IMR-90 (cell line): ENCODE results near the gene CLIP3. TPM values are rescaled to one million over a fixed set of nuclear protein-coding genes. Genes with fewer than 3 reads are reported as not detected.
"Not testable (repeated sequence)": the region's sequence is repeated elsewhere in the genome, so short reads cannot be mapped to it uniquely, and the experiment has no call there.

Source experiments
- ATAC-seq: fragments of 200-7000 bp; cut with Tn5 transposase; 2 replicates; pipeline ENCODE4 v1.9.1; 2020; ENCODE audit warnings: low read depth, mild to moderate bottlenecking, moderate library complexity
- BruUV-seq: library from RNA; stranded (reverse); fragments of 400-500 nt; replicated peaks from 2 replicates; lab custom pipeline; 2021; lab: Mats Ljungman, UMichigan
- CTCF ChIA-PET: fragments of 300-600 bp; formaldehyde crosslinking; extraction: SDS; loops from one replicate; lab custom pipeline; 2021; ENCODE audit warnings: antibody characterized with exemption; lab: Yijun Ruan, JAX
- POLR2A ChIA-PET: fragments of 300-600 bp; sonication (Branson Sonifier 250); formaldehyde crosslinking; loops from one replicate; lab custom pipeline; 2022; ENCODE audit warnings: antibody characterized with exemption; ENCODE audit not compliant: unreplicated experiment; lab: Charles Lee
- DNase-seq: peaks from one replicate; pipeline ENCODE4 v3.0.0; 2013
- H2AFZ ChIP-seq: replicated peaks from 2 replicates; pipeline ENCODE3; 2013; ENCODE audit warnings: low read length, mild to moderate bottlenecking; ENCODE audit not compliant: poor library complexity
- H2AK5ac ChIP-seq: 2 replicates; pipeline ENCODE4 v1.6.1; 2013; ENCODE audit warnings: low read depth, low read length, inconsistent platforms
- H2AK9ac ChIP-seq: replicated peaks from 2 replicates; pipeline ENCODE3; 2013; ENCODE audit warnings: mild to moderate bottlenecking, low read depth, low read length, moderate library complexity; ENCODE audit not compliant: poor library complexity
- H2BK120ac ChIP-seq: 2 replicates; pipeline ENCODE4 v1.6.1; 2013; ENCODE audit warnings: low read depth, low read length, inconsistent platforms
- H2BK15ac ChIP-seq: 3 replicates; pipeline ENCODE4 v1.6.1; 2013; ENCODE audit warnings: low read depth, low read length, inconsistent platforms
- H2BK20ac ChIP-seq: 2 replicates; pipeline ENCODE4 v1.6.1; 2013; ENCODE audit warnings: low read depth, mild to moderate bottlenecking, inconsistent platforms, low read length, moderate library complexity
- H2BK5ac ChIP-seq: 2 replicates; pipeline ENCODE4 v1.6.1; 2013; ENCODE audit warnings: mild to moderate bottlenecking, low read depth, low read length, inconsistent platforms; ENCODE audit not compliant: poor library complexity, severe bottlenecking
- H3K14ac ChIP-seq: replicated peaks from 2 replicates; pipeline ENCODE4 v1.6.1; 2013; ENCODE audit warnings: low read depth, low read length, inconsistent platforms
- H3K18ac ChIP-seq: 2 replicates; pipeline ENCODE4 v1.6.1; 2013; ENCODE audit warnings: low read depth, low read length, control low read depth
- H3K23ac ChIP-seq: 2 replicates; pipeline ENCODE4 v1.6.1; 2013; ENCODE audit warnings: low read depth, low read length, inconsistent platforms
- H3K27ac ChIP-seq: 2 replicates; pipeline ENCODE4 v1.5.1; 2013; ENCODE audit warnings: mild to moderate bottlenecking, control low read depth, low read length; ENCODE audit not compliant: insufficient read depth
- H3K27me3 ChIP-seq: 2 replicates; pipeline ENCODE4 v1.6.1; 2013; ENCODE audit warnings: low read length; ENCODE audit not compliant: control insufficient read depth, insufficient read depth
- H3K36me3 ChIP-seq: 2 replicates; pipeline ENCODE4 v1.6.1; 2013; ENCODE audit warnings: low read length, mixed read lengths; ENCODE audit not compliant: control insufficient read depth, insufficient read depth
- H3K4ac ChIP-seq: 2 replicates; pipeline ENCODE4 v1.6.1; 2013; ENCODE audit warnings: low read depth, low read length, inconsistent platforms
- H3K4me1 ChIP-seq: 2 replicates; pipeline ENCODE4 v1.6.1; 2013; ENCODE audit warnings: low read length, mixed read lengths; ENCODE audit not compliant: control insufficient read depth, insufficient read depth
- H3K4me2 ChIP-seq: 2 replicates; pipeline ENCODE4 v1.6.1; 2013; ENCODE audit warnings: low read depth, mild to moderate bottlenecking, control low read depth, low read length, moderate library complexity
- H3K4me3 ChIP-seq: 2 replicates; pipeline ENCODE4 v1.5.1; 2013; ENCODE audit warnings: low read depth, mild to moderate bottlenecking, control low read depth, low read length, moderate library complexity; ENCODE audit not compliant: insufficient read depth
- H3K56ac ChIP-seq: 2 replicates; pipeline ENCODE4 v1.6.1; 2013; ENCODE audit warnings: low read length, inconsistent platforms; ENCODE audit not compliant: insufficient read depth; ENCODE audit errors: extremely low read depth
- H3K79me1 ChIP-seq, 2 experiments: 2 replicates each; pipeline ENCODE4 v1.6.1; 2013; ENCODE audit warnings: low read length in 2 of 2, inconsistent platforms in 1 of 2, low read depth in 1 of 2
- H3K9ac ChIP-seq: 2 replicates; pipeline ENCODE4 v1.6.1; 2013; ENCODE audit warnings: low read depth, low read length, control low read depth
- H3K9me1 ChIP-seq: 2 replicates; pipeline ENCODE4 v1.6.1; 2013; ENCODE audit warnings: low read length, inconsistent platforms; ENCODE audit not compliant: insufficient read depth
- H3K9me3 ChIP-seq: 2 replicates; pipeline ENCODE4 v1.6.1; 2013; ENCODE audit warnings: low read length; ENCODE audit not compliant: control insufficient read depth, insufficient read depth
- H4K20me1 ChIP-seq: 2 replicates; pipeline ENCODE4 v1.6.1; 2013; ENCODE audit warnings: low read length, inconsistent platforms; ENCODE audit not compliant: insufficient read depth
- H4K5ac ChIP-seq: 2 replicates; pipeline ENCODE4 v1.6.1; 2013; ENCODE audit warnings: mild to moderate bottlenecking, low read depth, low read length, control low read depth
- H4K8ac ChIP-seq, 2 experiments: 2 replicates each; pipeline ENCODE4 v1.6.1; 2013; ENCODE audit warnings: low read depth in 2 of 2, low read length in 2 of 2, control low read depth in 1 of 2, inconsistent platforms in 1 of 2
- H4K91ac ChIP-seq: 2 replicates; pipeline ENCODE4 v1.6.1; 2013; ENCODE audit warnings: low read depth, low read length, inconsistent platforms; ENCODE audit not compliant: insufficient read depth
- BHLHE40 ChIP-seq: fragments of 150-350 bp; IDR thresholded peaks from 2 replicates; pipeline ENCODE4 v1.6.1; 2016; ENCODE audit warnings: mild to moderate bottlenecking, low read depth, low read length
- CHD1 ChIP-seq: IDR thresholded peaks from 2 replicates; pipeline ENCODE4 v1.6.1; 2012; ENCODE audit warnings: low read depth, low read length, improper control_type of control experiment
- MAZ ChIP-seq: IDR thresholded peaks from 2 replicates; pipeline ENCODE4 v1.6.1; 2012; ENCODE audit warnings: low read depth, mild to moderate bottlenecking, low read length, improper control_type of control experiment, moderate library complexity, borderline replicate concordance
- NFE2L2 ChIP-seq: fragments of 150-350 bp; IDR thresholded peaks from 2 replicates; pipeline ENCODE4 v1.6.1; 2016; ENCODE audit warnings: low read depth, mild to moderate bottlenecking, low read length
- POLR2A ChIP-seq: IDR thresholded peaks from 2 replicates; pipeline ENCODE4 v1.6.1; 2012; ENCODE audit warnings: mild to moderate bottlenecking, low read depth, low read length
- RCOR1 ChIP-seq: IDR thresholded peaks from 2 replicates; pipeline ENCODE4 v1.6.1; 2012; ENCODE audit warnings: mild to moderate bottlenecking, low read length, improper control_type of control experiment; ENCODE audit not compliant: insufficient replicate concordance
- SMC3 ChIP-seq: fragments of 150-350 bp; IDR thresholded peaks from 2 replicates; pipeline ENCODE4 v1.6.1; 2016; ENCODE audit warnings: low read depth, mild to moderate bottlenecking, antibody characterized with exemption, low read length, moderate library complexity
- WGBS, 2 experiments: methylation state at CpG; one replicate each; pipeline versions ENCODE4 v1.1.5 to v1.1.7; 2013; ENCODE audit warnings: missing lambda C conversion rate in 2 of 2; ENCODE audit not compliant: insufficient read length in 1 of 2; ENCODE audit errors: extremely low coverage in 2 of 2; 5-methylcytosine and 5-hydroxymethylcytosine counted together
- dilution Hi-C: fragments of 300-500 bp; cut with HindIII; formaldehyde crosslinking; loops from one replicate; pipeline ENCODE4 v1.14.3; 2018; ENCODE audit warnings: low sequenced_read_pairs; ENCODE audit not compliant: unreplicated experiment
- in situ Hi-C: fragments of 300-500 bp; cut with MboI; formaldehyde crosslinking; loops from 3 replicates; pipeline ENCODE4 v1.14.3; 2019; ENCODE audit warnings: low sequenced_read_pairs, inconsistent platforms, mixed read lengths
- intact Hi-C: fragments of 100-400 bp; cut with micrococcal nuclease; formaldehyde crosslinking; loops from 2 replicates; pipeline ENCODE4 v1.10.0; 2022
- polyA plus RNA-seq, 3 experiments: library from polyadenylated mRNA; depleted of rRNA; stranded (reverse); fragments of >200 nt; gene quantifications; 2 replicates each; pipeline ENCODE4 v1.2.3, GENCODE V29; 2012; ENCODE audit warnings: low replicate concordance in 1 of 3
- total RNA-seq: library from RNA; depleted of rRNA; stranded (reverse); fragments of >200 nt; gene quantifications from 2 replicates; pipeline ENCODE4 v1.2.3, GENCODE V29; 2012

Gene CLIP3
- total and polyA plus RNA-seq, 2 of the 4 experiments (the other 2 are of a cell fraction): 5.4 to 28.7 TPM

DNA sequence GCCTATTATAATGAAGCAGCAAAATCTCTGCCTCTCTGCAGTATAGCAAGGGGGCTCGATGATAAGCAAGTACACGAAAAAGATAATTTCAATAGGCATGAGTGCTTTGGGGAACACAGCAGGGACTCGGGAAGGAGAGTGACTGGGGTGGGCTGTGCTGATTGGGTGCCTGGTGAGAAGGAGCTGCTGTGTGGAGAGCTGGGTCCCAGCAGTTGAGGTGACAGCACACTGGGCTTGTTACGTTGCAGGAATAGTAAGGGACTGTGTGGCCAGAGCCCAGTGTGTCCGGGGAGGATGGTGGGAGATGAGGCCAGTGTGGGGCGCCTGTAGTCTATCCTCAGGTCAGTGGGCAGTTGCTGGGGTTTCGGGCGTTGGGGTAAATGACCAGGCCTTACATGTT lies 39.4 kb upstream of the CLIP3 start:
- H4K91ac ChIP-seq: no peak overlapping the region
- intact Hi-C loops (no loop called here), dilution Hi-C loops (no loop called here), in situ Hi-C loops (no loop called here)
- CTCF ChIA-PET: no interaction called here
- no peak overlapping the region for H3K4me2 ChIP-seq
- H3K36me3 ChIP-seq: peaks cover 3% of the 10 kb centered on the region; the same call in 1 of the 2 replicates
- no peak overlapping the region for H4K8ac ChIP-seq
- no peak overlapping the region for H4K5ac ChIP-seq
- no peak overlapping the region for H3K18ac ChIP-seq
- H3K9me3 ChIP-seq: no peaks in the 10 kb centered on the region
- ATAC-seq: no peak
- no peak overlapping the region for H3K4ac ChIP-seq
- no peak overlapping the region for H2BK15ac ChIP-seq
- TF ChIP-seq POLR2A: no peak
- no peak for TF ChIP-seq MAZ
- no peak for TF ChIP-seq CHD1
- no peak for TF ChIP-seq RCOR1
- no peak for TF ChIP-seq SMC3
- no peak for TF ChIP-seq NFE2L2
- no peak for TF ChIP-seq BHLHE40
- peaks cover 14% of the 10 kb centered on the region; the same call in 1 of the 2 replicates for H3K9me1 ChIP-seq
- BruUV-seq: no TSS peak
- H2BK20ac ChIP-seq: no peak overlapping the region
- H3K27ac ChIP-seq: no peak overlapping the region
- H3K9ac ChIP-seq: no peak overlapping the region
- DNase-seq: no peak
- H2AK5ac ChIP-seq: no peak overlapping the region
- no peak overlapping the region for H3K23ac ChIP-seq
- 92% methylated on average over 4 of the region's 8 CpGs; no CpG with 5 or more reads in 1 of the 2 experiments for WGBS, 2 experiments
- H3K27me3 ChIP-seq: no peaks in the 10 kb centered on the region
- peaks cover 13 to 31% of the 10 kb centered on the region in 2 experiments for H3K79me1 ChIP-seq
- POLR2A ChIA-PET: no interaction called here
- no peak overlapping the region for H2BK120ac ChIP-seq
- no peak overlapping the region for H3K4me3 ChIP-seq
- no peak overlapping the region for H2AK9ac ChIP-seq
- no peak overlapping the region for H2AFZ ChIP-seq
- peaks cover 29% of the 10 kb centered on the region; the same call in 1 of the 2 replicates for H4K20me1 ChIP-seq
- H2BK5ac ChIP-seq: no peak overlapping the region
- H3K56ac ChIP-seq: no peak overlapping the region
- H3K14ac ChIP-seq: no peak overlapping the region
- H3K4me1 ChIP-seq: no peaks in the 10 kb centered on the region

DNA sequence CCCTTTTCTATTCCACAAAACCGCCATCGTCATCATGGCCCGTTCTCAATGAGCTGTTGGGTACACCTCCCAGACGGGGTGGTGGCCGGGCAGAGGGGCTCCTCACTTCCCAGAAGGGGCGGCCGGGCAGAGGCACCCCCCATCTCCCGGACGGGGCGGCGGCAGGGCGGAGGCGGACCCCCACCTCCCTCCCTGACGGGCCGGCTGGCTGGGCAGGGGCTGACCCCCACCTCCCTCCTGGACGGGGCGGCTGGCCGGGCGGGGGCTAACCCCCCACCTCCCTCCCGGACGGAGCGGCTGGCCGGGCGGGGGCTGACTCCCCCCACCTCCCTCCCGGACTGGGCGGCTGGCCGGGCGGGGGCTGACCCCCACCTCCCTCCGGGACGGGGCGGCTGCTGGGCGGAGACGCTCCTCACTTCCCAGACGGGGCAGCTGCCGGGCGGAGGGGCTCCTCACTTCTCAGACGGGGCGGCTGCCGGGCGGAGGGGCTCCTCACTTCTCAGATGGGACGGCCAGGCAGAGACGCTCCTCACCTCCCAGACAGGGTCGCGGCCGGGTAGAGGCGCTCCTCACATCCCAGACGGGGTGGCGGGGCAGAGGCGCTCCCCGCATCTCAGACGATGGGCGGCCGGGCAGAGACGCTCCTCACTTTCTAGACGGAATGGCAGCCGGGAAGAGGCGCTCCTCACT lies 36.3 kb upstream of the CLIP3 start:
- CTCF ChIA-PET, H3K23ac ChIP-seq, dilution Hi-C loops, H4K91ac ChIP-seq, H3K27ac ChIP-seq, H3K14ac ChIP-seq, H2BK20ac ChIP-seq, in situ Hi-C loops, POLR2A ChIA-PET, H3K18ac ChIP-seq, H3K9me3 ChIP-seq, ATAC-seq, H3K4ac ChIP-seq, H3K4me3 ChIP-seq, H3K4me1 ChIP-seq, BruUV-seq, H3K56ac ChIP-seq, H2BK5ac ChIP-seq, H2AK5ac ChIP-seq, H3K9ac ChIP-seq, H2BK120ac ChIP-seq, H2BK15ac ChIP-seq, H3K27me3 ChIP-seq, DNase-seq, H3K4me2 ChIP-seq, H2AK9ac ChIP-seq, H4K8ac ChIP-seq, H4K5ac ChIP-seq, H2AFZ ChIP-seq, intact Hi-C loops: not testable (repeated sequence)
- peaks cover 29% of the 10 kb centered on the region; the same call in 1 of the 2 replicates for H4K20me1 ChIP-seq
- no CpG with 5 or more reads among the region's 57 CpGs for WGBS, 2 experiments
- peaks cover 15 to 31% of the 10 kb centered on the region in 2 experiments for H3K79me1 ChIP-seq
- H3K36me3 ChIP-seq: peaks cover 12% of the 10 kb centered on the region
- H3K9me1 ChIP-seq: peaks cover 14% of the 10 kb centered on the region; the same call in 1 of the 2 replicates
